GM12801 (cell line): ENCODE data around the gene RNF20.

Experiments
- TF ChIP-seq, protein P1 (sequence below): IDR thresholded peaks from one replicate; pipeline ENCODE4 v1.5.1; 2011; ENCODE audit warnings: control low read depth; ENCODE audit not compliant: insufficient read length; ENCODE audit errors: extremely low read depth

The RNF20 gene, protein sequence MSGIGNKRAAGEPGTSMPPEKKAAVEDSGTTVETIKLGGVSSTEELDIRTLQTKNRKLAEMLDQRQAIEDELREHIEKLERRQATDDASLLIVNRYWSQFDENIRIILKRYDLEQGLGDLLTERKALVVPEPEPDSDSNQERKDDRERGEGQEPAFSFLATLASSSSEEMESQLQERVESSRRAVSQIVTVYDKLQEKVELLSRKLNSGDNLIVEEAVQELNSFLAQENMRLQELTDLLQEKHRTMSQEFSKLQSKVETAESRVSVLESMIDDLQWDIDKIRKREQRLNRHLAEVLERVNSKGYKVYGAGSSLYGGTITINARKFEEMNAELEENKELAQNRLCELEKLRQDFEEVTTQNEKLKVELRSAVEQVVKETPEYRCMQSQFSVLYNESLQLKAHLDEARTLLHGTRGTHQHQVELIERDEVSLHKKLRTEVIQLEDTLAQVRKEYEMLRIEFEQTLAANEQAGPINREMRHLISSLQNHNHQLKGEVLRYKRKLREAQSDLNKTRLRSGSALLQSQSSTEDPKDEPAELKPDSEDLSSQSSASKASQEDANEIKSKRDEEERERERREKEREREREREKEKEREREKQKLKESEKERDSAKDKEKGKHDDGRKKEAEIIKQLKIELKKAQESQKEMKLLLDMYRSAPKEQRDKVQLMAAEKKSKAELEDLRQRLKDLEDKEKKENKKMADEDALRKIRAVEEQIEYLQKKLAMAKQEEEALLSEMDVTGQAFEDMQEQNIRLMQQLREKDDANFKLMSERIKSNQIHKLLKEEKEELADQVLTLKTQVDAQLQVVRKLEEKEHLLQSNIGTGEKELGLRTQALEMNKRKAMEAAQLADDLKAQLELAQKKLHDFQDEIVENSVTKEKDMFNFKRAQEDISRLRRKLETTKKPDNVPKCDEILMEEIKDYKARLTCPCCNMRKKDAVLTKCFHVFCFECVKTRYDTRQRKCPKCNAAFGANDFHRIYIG

DNA sequence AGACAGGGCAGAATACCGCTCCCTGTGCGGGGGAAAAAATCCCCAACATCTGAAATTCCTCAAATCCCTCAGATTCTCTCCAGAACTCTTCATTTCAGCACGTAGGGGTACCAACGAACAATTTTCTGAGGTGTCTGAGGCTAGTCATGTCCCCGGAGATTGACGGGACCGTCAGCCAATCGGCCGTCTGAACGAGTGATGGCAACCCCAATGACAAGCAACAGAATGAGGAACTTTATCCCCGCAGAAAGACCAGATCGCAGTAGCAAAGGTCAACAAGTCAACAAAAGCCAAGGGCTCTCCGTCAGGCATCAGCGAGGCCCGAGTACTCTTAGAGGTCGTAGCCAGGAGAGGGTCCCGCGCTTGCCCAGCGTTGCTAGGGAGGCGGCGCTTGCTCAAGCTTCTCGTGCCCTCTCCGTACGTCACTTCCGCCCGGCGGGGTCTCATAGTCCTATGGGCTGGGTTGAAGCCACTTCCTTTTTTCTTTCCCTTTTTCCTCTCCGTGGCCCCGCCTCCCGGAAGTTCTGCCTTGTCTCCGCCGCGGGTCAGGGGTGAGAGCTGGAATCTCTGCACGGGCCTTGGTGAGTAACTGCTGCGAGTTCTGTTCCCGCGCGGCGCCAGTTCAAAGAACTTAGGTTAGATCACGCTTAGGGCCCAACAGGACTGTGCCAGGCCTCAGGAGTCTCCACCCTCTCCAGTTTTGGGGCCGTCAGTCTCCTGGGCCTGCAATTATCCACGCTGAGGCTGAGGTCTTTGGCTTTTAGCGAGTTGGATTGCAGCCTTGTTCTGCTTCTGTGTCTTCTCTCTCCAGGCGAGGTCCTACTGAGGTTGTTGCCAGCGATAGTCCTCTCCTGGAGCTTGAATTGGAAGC is at the start of gene RNF20:
RNF20 (plus strand) TSS at position 520 of the 871 bp plus-strand sequence. CDS start 1,571 bp downstream, outside the sequence.
- TF ChIP-seq, protein P1, sequence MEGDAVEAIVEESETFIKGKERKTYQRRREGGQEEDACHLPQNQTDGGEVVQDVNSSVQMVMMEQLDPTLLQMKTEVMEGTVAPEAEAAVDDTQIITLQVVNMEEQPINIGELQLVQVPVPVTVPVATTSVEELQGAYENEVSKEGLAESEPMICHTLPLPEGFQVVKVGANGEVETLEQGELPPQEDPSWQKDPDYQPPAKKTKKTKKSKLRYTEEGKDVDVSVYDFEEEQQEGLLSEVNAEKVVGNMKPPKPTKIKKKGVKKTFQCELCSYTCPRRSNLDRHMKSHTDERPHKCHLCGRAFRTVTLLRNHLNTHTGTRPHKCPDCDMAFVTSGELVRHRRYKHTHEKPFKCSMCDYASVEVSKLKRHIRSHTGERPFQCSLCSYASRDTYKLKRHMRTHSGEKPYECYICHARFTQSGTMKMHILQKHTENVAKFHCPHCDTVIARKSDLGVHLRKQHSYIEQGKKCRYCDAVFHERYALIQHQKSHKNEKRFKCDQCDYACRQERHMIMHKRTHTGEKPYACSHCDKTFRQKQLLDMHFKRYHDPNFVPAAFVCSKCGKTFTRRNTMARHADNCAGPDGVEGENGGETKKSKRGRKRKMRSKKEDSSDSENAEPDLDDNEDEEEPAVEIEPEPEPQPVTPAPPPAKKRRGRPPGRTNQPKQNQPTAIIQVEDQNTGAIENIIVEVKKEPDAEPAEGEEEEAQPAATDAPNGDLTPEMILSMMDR: no peak

DNA sequence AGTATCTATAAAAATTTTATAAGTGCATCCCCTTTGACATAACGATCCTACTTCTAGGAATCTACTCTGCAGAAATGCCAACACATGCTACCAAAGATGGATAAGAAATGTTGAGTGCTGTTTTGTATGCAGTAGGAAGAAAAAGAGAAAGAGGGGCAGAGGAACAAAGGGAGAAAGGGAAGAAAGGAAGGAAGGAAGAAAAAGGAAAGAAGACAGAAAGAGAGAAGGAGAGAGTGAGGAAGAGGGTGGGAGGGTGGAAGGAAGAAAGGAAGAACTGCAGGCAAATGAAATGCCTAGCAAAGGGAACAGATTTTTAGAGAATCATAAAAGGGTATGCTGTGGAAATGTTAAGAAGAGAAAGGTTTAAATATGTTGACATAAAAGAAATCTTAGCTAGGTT is 49.6 kb upstream of the RNF20 start:
- TF ChIP-seq, protein P1: no peak

DNA sequence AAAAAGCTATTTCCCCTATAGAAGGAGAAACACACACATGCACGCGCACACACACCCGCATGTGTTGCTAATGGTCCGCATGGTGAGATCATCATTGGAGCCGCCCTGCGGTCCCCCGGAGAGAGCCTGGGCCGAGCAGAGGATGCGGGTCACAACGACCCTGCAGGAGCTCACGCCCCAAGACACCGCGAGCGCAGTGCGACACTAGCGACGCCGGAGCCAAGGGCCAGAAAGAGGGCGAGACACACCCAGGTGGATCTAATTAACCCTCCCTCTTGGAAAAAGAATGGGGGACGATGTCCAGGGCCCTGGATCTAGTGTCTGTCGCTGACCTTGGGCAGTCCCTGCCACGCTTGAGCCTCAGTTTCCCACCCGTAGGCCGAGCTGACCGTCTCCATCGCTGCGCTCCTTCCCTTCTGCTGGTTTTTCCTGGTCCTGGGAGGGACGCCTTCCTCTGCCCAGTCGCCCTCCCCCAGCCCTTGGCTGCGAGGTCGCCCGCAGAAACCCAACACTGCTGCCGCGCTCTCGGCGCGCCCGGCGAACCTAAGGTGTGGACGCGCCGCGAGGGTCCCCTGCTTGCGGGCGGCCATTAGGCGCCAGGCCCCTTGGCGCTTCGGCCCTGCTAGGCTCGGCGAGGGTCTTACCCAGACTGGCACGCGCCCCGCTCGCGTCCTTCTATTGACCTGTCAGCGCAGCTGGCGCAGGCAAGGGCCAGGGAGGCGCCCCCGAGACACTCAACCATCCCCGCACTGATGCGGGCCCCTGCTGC is 47.5 kb upstream of the RNF20 start:
- TF ChIP-seq, protein P1: no peak

GRCh38 chr9:101486693-101487442 is 46.8 kb upstream of the RNF20 start:
- TF ChIP-seq, protein P1: no peak

GRCh38 chr9:101487443-101487840 is 46.2 kb upstream of the RNF20 start:
- TF ChIP-seq, protein P1: no peak

DNA sequence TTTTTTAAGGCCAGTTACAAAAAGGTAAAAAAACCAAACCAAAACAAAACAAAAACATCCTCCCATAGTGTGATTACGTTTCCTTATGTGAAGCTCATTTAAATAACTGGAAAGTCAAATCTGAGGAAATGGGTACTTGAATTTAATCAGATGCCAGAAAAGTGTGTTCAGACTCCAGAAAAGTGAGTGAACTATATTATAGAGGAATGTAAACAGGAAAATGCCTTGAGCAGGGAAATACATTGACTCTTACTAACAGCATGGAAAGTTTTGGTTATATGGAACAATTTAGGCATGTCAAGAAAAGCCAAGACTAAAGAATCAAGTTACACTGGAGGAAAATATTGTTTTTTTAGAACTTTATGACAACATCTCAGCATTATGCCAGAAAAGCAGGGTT is 37.8 kb upstream of the RNF20 start:
- TF ChIP-seq, protein P1: no peak
